ENCODE measurements around the gene JPH3.

- TF ChIP-seq POLR2A (IDR thresholded peaks at IDR 0.05; ENCODE audit: low read length) (no peak), CTCF (IDR thresholded peaks at IDR 0.05) (no peak), ZC3H11A (IDR thresholded peaks at IDR 0.05) (no peak), USF2 (IDR thresholded peaks at IDR 0.05) (no peak), BCL3 (IDR thresholded peaks at IDR 0.05) (no peak), EP300 (IDR thresholded peaks at IDR 0.05) (no peak), POLR2AphosphoS2 (conservative IDR thresholded peaks at IDR 0.05; ENCODE audit: low read length) (no peak), HOXA7 (CRISPR knock-in tag; IDR thresholded peaks at IDR 0.05) (no peak)
Observed at GRCh38 chr16:87644186-87644585, 41.9 kb downstream of the JPH3 start.
